H1 (cell line): Measurements from ENCODE around the gene ITGAV. TPM values are rescaled to one million over a fixed set of nuclear protein-coding genes. Genes with fewer than 3 reads are reported as not detected.

Experiments used
- CTCF ChIA-PET: fragments of 300-600 bp; sonication (Branson Sonifier 250); formaldehyde crosslinking; loops from one replicate; lab custom pipeline; 2021; ENCODE audit not compliant: partially characterized antibody; lab: Charles Lee
- POLR2A ChIA-PET: fragments of 300-600 bp; sonication (Branson Sonifier 250); formaldehyde crosslinking; loops from one replicate; lab custom pipeline; 2021; ENCODE audit warnings: inconsistent platforms; ENCODE audit not compliant: partially characterized antibody; lab: Charles Lee
- DNase-seq, 2 experiments: peaks; one replicate each; pipeline versions ENCODE4 v3.0.0 to v3.0.0-alpha.2; 2010 to 2022; ENCODE audit warnings: low spot score in 2 of 2, low read depth in 1 of 2, mixed read lengths in 1 of 2
- FAIRE-seq: peaks from 2 replicates; lab custom pipeline; 2011; peaks lifted over from hg19 to GRCh38; lab: Jason Lieb, UNC
- H2AFZ ChIP-seq: 2 replicates; pipeline ENCODE4 v1.8.1; 2012; ENCODE audit warnings: low read length, inconsistent platforms
- H2AK5ac ChIP-seq: 2 replicates; pipeline ENCODE4 v1.6.1; 2013; ENCODE audit warnings: low read depth, low read length
- H2BK120ac ChIP-seq: replicated peaks from 2 replicates; pipeline ENCODE3; 2013; ENCODE audit warnings: low read depth, low read length, inconsistent platforms
- H2BK12ac ChIP-seq: 2 replicates; pipeline ENCODE4 v1.6.1; 2013; ENCODE audit warnings: low read depth, low read length
- H2BK15ac ChIP-seq: 2 replicates; pipeline ENCODE4 v1.6.1; 2013; ENCODE audit warnings: low read length
- H2BK20ac ChIP-seq: 2 replicates; pipeline ENCODE4 v1.6.1; 2013; ENCODE audit warnings: low read length
- H2BK5ac ChIP-seq: 2 replicates; pipeline ENCODE4 v1.6.1; 2013; ENCODE audit warnings: low read depth, low read length
- H3K14ac ChIP-seq: 2 replicates; pipeline ENCODE4 v1.6.1; 2013; ENCODE audit warnings: inconsistent platforms; ENCODE audit not compliant: insufficient read length
- H3K18ac ChIP-seq: 2 replicates; pipeline ENCODE4 v1.6.1; 2013; ENCODE audit warnings: low read length; ENCODE audit errors: extremely low read depth
- H3K23ac ChIP-seq: 2 replicates; pipeline ENCODE4 v1.6.1; 2013; ENCODE audit warnings: inconsistent platforms; ENCODE audit not compliant: insufficient read length
- H3K23me2 ChIP-seq: 2 replicates; pipeline ENCODE4 v1.6.1; 2013; ENCODE audit warnings: low read depth, low read length
- H3K27ac ChIP-seq: 2 replicates; pipeline ENCODE4 v1.6.1; 2011; ENCODE audit warnings: low read depth, low read length, inconsistent platforms
- H3K27me3 ChIP-seq, 4 experiments: replicated peaks in 1 of 4; 1 replicate in 1 of 4; 2 replicates in 3 of 4; pipeline versions ENCODE4 v1.6.1 to v1.8.1; 2011 to 2013; ENCODE audit warnings: low read length in 3 of 4, mild to moderate bottlenecking in 3 of 4, inconsistent platforms in 2 of 4, mixed read lengths in 2 of 4, moderate library complexity in 1 of 4; ENCODE audit not compliant: control insufficient read depth in 3 of 4, insufficient read depth in 3 of 4; ENCODE audit errors: extremely low read depth in 1 of 4
- H3K36me3 ChIP-seq, 4 experiments: 2 replicates each; pipeline versions ENCODE4 v1.6.1 to v1.8.1; 2011 to 2013; ENCODE audit warnings: mild to moderate bottlenecking in 4 of 4, low read length in 3 of 4, moderate library complexity in 2 of 4, control low read depth in 1 of 4, inconsistent platforms in 1 of 4; ENCODE audit not compliant: insufficient read depth in 4 of 4, control insufficient read depth in 2 of 4
- H3K4ac ChIP-seq: replicated peaks from 2 replicates; pipeline ENCODE3; 2013; ENCODE audit warnings: low read length, low read depth, mixed read lengths, inconsistent platforms; ENCODE audit not compliant: insufficient read length
- H3K4me1 ChIP-seq, 4 experiments: replicated peaks in 1 of 4; 1 replicate in 1 of 4; 2 replicates in 3 of 4; pipeline versions ENCODE4 v1.6.1 to v1.8.1; 2011 to 2013; ENCODE audit warnings: low read length in 3 of 4, inconsistent platforms in 2 of 4, mixed read lengths in 1 of 4; ENCODE audit not compliant: insufficient read depth in 4 of 4, control insufficient read depth in 3 of 4
- H3K4me2 ChIP-seq, 2 experiments: 2 replicates each; pipeline versions ENCODE4 v1.6.1 to v1.8.1; 2011 to 2013; ENCODE audit warnings: low read depth in 2 of 2, low read length in 2 of 2, control low read depth in 1 of 2, inconsistent platforms in 1 of 2, mild to moderate bottlenecking in 1 of 2; ENCODE audit not compliant: insufficient read depth in 1 of 2
- H3K4me3 ChIP-seq, 4 experiments: fragments of 200-600, 300-600 bp in 1 of 4; sonication (generic), shearing (Covaris generic), sonication (Bioruptor Twin) in 1 of 4; 2 replicates each; pipeline versions ENCODE4 v1.5.1 to v1.8.1; 2011 to 2016; ENCODE audit warnings: low read length in 4 of 4, low read depth in 3 of 4, control low read depth in 2 of 4, inconsistent platforms in 2 of 4, mild to moderate bottlenecking in 2 of 4, mixed read lengths in 1 of 4, moderate library complexity in 1 of 4; ENCODE audit not compliant: insufficient read depth in 2 of 4; ENCODE audit errors: extremely low read depth in 1 of 4
- H3K56ac ChIP-seq: replicated peaks from 2 replicates; pipeline ENCODE3; 2013; ENCODE audit warnings: low read depth, mild to moderate bottlenecking, mixed read lengths, low read length, inconsistent platforms; ENCODE audit not compliant: insufficient read length
- H3K79me1 ChIP-seq: 2 replicates; pipeline ENCODE4 v1.6.1; 2013; ENCODE audit warnings: low read depth, low read length, control low read depth
- H3K79me2 ChIP-seq, 2 experiments: 2 replicates each; pipeline versions ENCODE4 v1.6.1 to v1.8.1; 2012 to 2013; ENCODE audit warnings: low read length in 2 of 2, mild to moderate bottlenecking in 2 of 2, inconsistent platforms in 1 of 2; ENCODE audit not compliant: insufficient read depth in 2 of 2, control insufficient read depth in 1 of 2
- H3K9ac ChIP-seq, 4 experiments: replicated peaks in 1 of 4; 1 replicate in 1 of 4; 2 replicates in 3 of 4; pipeline versions ENCODE4 v1.6.1 to v1.8.1; 2011 to 2013; ENCODE audit warnings: low read depth in 3 of 4, low read length in 3 of 4, control low read depth in 2 of 4, mild to moderate bottlenecking in 2 of 4, moderate library complexity in 2 of 4, inconsistent platforms in 1 of 4; ENCODE audit errors: extremely low read depth in 1 of 4
- H3K9me3 ChIP-seq, 2 experiments: 2 replicates each; pipeline versions ENCODE4 v1.6.1 to v1.8.1; 2012 to 2013; ENCODE audit warnings: mild to moderate bottlenecking in 2 of 2, moderate library complexity in 2 of 2, control low read depth in 1 of 2, inconsistent platforms in 1 of 2, low read depth in 1 of 2, low read length in 1 of 2, mixed read lengths in 1 of 2; ENCODE audit not compliant: insufficient read depth in 2 of 2
- H4K20me1 ChIP-seq, 2 experiments: replicated peaks in 1 of 2; 2 replicates each; pipeline versions ENCODE3 to v1.8.1; 2011 to 2013; ENCODE audit warnings: inconsistent platforms in 2 of 2, low read length in 2 of 2, mild to moderate bottlenecking in 1 of 2; ENCODE audit not compliant: insufficient read depth in 2 of 2, control insufficient read depth in 1 of 2
- H4K5ac ChIP-seq: 2 replicates; pipeline ENCODE4 v1.6.1; 2013; ENCODE audit warnings: low read length, low read depth, mixed read lengths, inconsistent platforms; ENCODE audit not compliant: insufficient read length
- H4K8ac ChIP-seq: 2 replicates; pipeline ENCODE4 v1.8.0; 2013; ENCODE audit warnings: mild to moderate bottlenecking, moderate library complexity, low read length, inconsistent platforms; ENCODE audit not compliant: insufficient read depth; ENCODE audit errors: extremely low read depth
- H4K91ac ChIP-seq: replicated peaks from 2 replicates; pipeline ENCODE3; 2013; ENCODE audit warnings: low read length, mixed read lengths, inconsistent platforms; ENCODE audit not compliant: insufficient read length
- ASH2L ChIP-seq: fragments of 200-600, 300-600 bp; sonication (generic); IDR thresholded peaks from one replicate; pipeline ENCODE4 v1.7.1; 2017; ENCODE audit warnings: low read length
- BCL11A ChIP-seq, 2 experiments: IDR thresholded peaks; one replicate each; pipeline ENCODE4 v1.6.1; 2011; ENCODE audit warnings: low read depth in 2 of 2, low read length in 2 of 2, mild to moderate bottlenecking in 2 of 2
- EP300 ChIP-seq, 2 experiments: IDR thresholded peaks; 1 replicate in 1 of 2; 2 replicates in 1 of 2; pipeline ENCODE4 v1.6.1; 2011 to 2012; ENCODE audit warnings: low read depth in 2 of 2, low read length in 2 of 2, mild to moderate bottlenecking in 2 of 2, borderline replicate concordance in 1 of 2, inconsistent platforms in 1 of 2, moderate library complexity in 1 of 2
- HDAC2 ChIP-seq, 2 experiments: fragments of 300-600 bp in 1 of 2; sonication (generic) in 1 of 2; IDR thresholded peaks; 2 replicates each; pipeline ENCODE4 v1.6.1; 2011 to 2012; ENCODE audit warnings: low read depth in 2 of 2, low read length in 2 of 2, mild to moderate bottlenecking in 2 of 2, moderate library complexity in 2 of 2, borderline replicate concordance in 1 of 2, inconsistent platforms in 1 of 2
- JUN ChIP-seq: IDR thresholded peaks from 2 replicates; pipeline ENCODE4 v1.6.1; 2011; ENCODE audit warnings: low read depth, mild to moderate bottlenecking, improper control_type of control experiment, low read length
- KDM1A ChIP-seq: fragments of 200-600, 300-600 bp; sonication (generic); IDR thresholded peaks from 2 replicates; pipeline ENCODE4 v1.7.1; 2016; ENCODE audit warnings: mild to moderate bottlenecking, low read length, borderline replicate concordance
- MAX ChIP-seq: IDR thresholded peaks from 2 replicates; pipeline ENCODE4 v1.6.1; 2012; ENCODE audit warnings: inconsistent platforms
- NANOG ChIP-seq: IDR thresholded peaks from 2 replicates; pipeline ENCODE4 v1.6.1; 2011; ENCODE audit warnings: low read length, low read depth, mild to moderate bottlenecking, inconsistent platforms; ENCODE audit not compliant: insufficient read depth, poor library complexity, severe bottlenecking
- RBBP5 ChIP-seq: IDR thresholded peaks from 2 replicates; pipeline ENCODE4 v1.7.1; 2012; ENCODE audit warnings: low read depth, mild to moderate bottlenecking, inconsistent platforms, low read length, moderate library complexity, borderline replicate concordance
- RXRA ChIP-seq: IDR thresholded peaks from 2 replicates; pipeline ENCODE4 v1.6.1; 2011; ENCODE audit warnings: low read depth, mild to moderate bottlenecking, low read length, moderate library complexity; ENCODE audit not compliant: insufficient read depth
- SP4 ChIP-seq: IDR thresholded peaks from 2 replicates; pipeline ENCODE4 v1.6.1; 2012; ENCODE audit warnings: low read length, inconsistent platforms
- WGBS, 2 experiments: shearing (Covaris generic) in 1 of 2; methylation state at CpG; one replicate each; pipeline versions ENCODE4 v1.1.6 to v1.1.7; 2013 to 2015; ENCODE audit warnings: low lambda C conversion rate in 2 of 2, mixed read lengths in 2 of 2, inconsistent platforms in 1 of 2, low coverage in 1 of 2, missing lambda C conversion rate in 1 of 2; ENCODE audit not compliant: insufficient replicate concordance in 2 of 2, insufficient coverage in 1 of 2, insufficient read length in 1 of 2; ENCODE audit errors: extremely low coverage in 1 of 2, missing lambda C conversion rate in 1 of 2; 5-methylcytosine and 5-hydroxymethylcytosine counted together
- polyA plus RNA-seq, 7 experiments: library from polyadenylated mRNA; depleted of rRNA in 3 of 7; stranded (reverse) in 5 of 7; unstranded in 2 of 7; fragments of >200 nt in 5 of 7; fragments of 200-250 nt in 2 of 7; gene quantifications; 1 replicate in 5 of 7; 2 replicates in 1 of 7; 4 replicates in 1 of 7; pipeline versions ENCODE4 v1.2.1 to v1.2.3, GENCODE V29; 2011 to 2013; ENCODE audit warnings: missing spikeins in 2 of 7, mixed read lengths in 2 of 7
- total RNA-seq: library from RNA; stranded (reverse); fragmentation: NEBNext Ultra II Directional; extraction: Animal tissue kit (Norgen Biotek cat#: 25700); gene quantifications from 2 replicates; pipeline ENCODE4 v1.2.1, GENCODE V29; 2021
- TF ChIP-seq, protein P1 (sequence below): IDR thresholded peaks from 2 replicates; pipeline ENCODE4 v1.6.1; 2011; ENCODE audit warnings: low read length, improper control_type of control experiment

Gene ITGAV
- total and polyA plus RNA-seq, 2 of the 8 experiments (the other 6 are each of a cell fraction or from before 2014, with no cell fraction given), result 11.7 to 42.4 TPM

DNA sequence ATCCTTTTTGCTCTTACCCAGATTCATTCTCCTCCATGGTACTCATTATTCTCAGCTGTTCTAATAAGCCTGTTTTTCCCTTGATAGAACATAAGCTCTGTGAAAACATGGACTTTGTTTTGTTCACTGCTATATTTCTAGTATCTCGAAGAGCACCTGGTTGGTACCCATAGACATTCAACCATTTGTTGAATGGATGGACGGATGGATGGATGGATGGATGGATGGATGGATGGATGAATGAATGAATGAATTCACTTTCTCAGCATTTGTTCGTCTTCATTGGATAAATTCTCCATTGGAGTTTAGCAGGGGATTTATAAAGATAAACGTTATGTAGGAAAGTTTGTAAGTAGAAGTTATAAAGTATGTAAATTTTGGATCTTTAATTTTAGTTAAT lies 106.9 kb downstream of the ITGAV start:
- H3K23ac ChIP-seq, result no peak overlapping the region
- no peak overlapping the region for H3K27ac ChIP-seq
- no peaks in the 10 kb centered on the region for H3K27me3 ChIP-seq
- H2BK15ac ChIP-seq, result no peak overlapping the region
- no peak overlapping the region for H2BK20ac ChIP-seq
- no peak overlapping the region for H4K91ac ChIP-seq
- H2AK5ac ChIP-seq, result no peak overlapping the region
- H3K4ac ChIP-seq, result no peak overlapping the region
- CTCF ChIA-PET, result interaction anchor here (6.0 kb wide), 1 partner anchor 84 kb away, joined by 31 read pairs; no protein-coding TSS in a partner anchor
- H4K20me1 ChIP-seq, result no peaks in the 10 kb centered on the region
- H3K4me1 ChIP-seq, result peaks cover 0 to 3% (median 1%) of the 10 kb centered on the region in 4 experiments; a peak in 3 of 7 replicates
- H2AFZ ChIP-seq, result no peak overlapping the region
- H3K9ac ChIP-seq, result no peak overlapping the region
- no peaks in the 10 kb centered on the region for H3K36me3 ChIP-seq
- peaks cover 0 to 53% of the 10 kb centered on the region in 2 experiments; a peak in 3 of 4 replicates for H3K79me2 ChIP-seq
- H3K79me1 ChIP-seq, result no peaks in the 10 kb centered on the region
- no peak overlapping the region for H4K8ac ChIP-seq
- no peak overlapping the region for H4K5ac ChIP-seq
- H3K23me2 ChIP-seq, result peaks cover 7% of the 10 kb centered on the region; the same call in 1 of the 2 replicates
- H2BK12ac ChIP-seq, result no peak overlapping the region
- POLR2A ChIA-PET, result interaction anchor here (2.5 kb wide), 1 partner anchor 11 kb away, joined by 7 read pairs; no protein-coding TSS in a partner anchor
- 52 to 100% methylated on average over 1 to 4 of the region's 4 CpGs for WGBS, 2 experiments
- H3K14ac ChIP-seq, result no peak overlapping the region
- DNase-seq, result no peak
- no peak overlapping the region for H3K18ac ChIP-seq
- H3K4me3 ChIP-seq, result no peak overlapping the region
- no peak overlapping the region for H3K56ac ChIP-seq
- H2BK5ac ChIP-seq, result no peak overlapping the region
- H3K4me2 ChIP-seq, result no peak overlapping the region
- no peak overlapping the region for H2BK120ac ChIP-seq
- FAIRE-seq, result no peak
- no peaks in the 10 kb centered on the region for H3K9me3 ChIP-seq
- TF ChIP-seq RBBP5 (no peak), JUN (no peak), ASH2L (no peak), EP300 (IDR thresholded peaks at IDR 0.05; ENCODE audit: borderline replicate concordance in 1 of 2, low read depth in 2 of 2, low read length in 2 of 2) (no peak), HDAC2 (IDR thresholded peaks at IDR 0.05; ENCODE audit: borderline replicate concordance in 1 of 2, low read depth in 2 of 2, low read length in 2 of 2) (no peak), MAX (no peak), KDM1A (no peak), NANOG (no peak), BCL11A (IDR thresholded peaks at IDR 0.05; ENCODE audit: low read depth in 2 of 2, low read length in 2 of 2) (no peak), SP4 (no peak), RXRA (no peak)
- TF ChIP-seq, protein P1, sequence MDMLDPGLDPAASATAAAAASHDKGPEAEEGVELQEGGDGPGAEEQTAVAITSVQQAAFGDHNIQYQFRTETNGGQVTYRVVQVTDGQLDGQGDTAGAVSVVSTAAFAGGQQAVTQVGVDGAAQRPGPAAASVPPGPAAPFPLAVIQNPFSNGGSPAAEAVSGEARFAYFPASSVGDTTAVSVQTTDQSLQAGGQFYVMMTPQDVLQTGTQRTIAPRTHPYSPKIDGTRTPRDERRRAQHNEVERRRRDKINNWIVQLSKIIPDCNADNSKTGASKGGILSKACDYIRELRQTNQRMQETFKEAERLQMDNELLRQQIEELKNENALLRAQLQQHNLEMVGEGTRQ, result no peak
